Hematopoietic multipotent progenitor cell treated with erythropoietin and hydrocortisone succinate and interleukin-3 and kit ligand, for 6 days (in vitro differentiated cells): ENCODE results near the gene RASA3.

Experiments
- DNase-seq: peaks from one replicate; pipeline ENCODE4 v3.0.0-alpha.2; 2015

Gene RASA3

DNA sequence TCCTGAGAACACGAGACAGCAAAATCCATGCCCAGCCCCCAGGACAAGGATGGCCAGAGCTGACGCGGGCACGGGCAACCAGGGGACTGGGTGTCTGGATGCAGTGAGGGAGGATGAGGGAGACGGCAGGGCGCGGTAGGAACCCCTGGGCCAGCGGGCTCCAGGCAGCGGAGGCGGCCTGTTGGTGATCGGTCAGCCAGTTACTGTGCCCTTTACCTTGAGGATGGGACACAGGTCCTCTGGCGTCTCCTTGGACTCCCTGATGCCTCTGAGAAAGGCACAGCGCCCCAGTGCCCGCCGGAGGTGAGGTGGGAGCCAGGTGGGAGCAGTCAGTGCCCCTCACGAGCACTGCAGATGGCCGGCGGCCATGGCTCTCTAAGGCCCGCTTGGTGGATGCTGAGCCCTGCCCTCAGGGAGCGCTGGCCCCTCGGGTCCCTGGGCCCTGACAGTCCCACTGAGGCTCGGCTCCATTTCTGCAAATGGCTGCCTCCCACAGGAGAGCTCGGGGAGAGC lies 189.8 kb downstream of the RASA3 start:
- DNase-seq = no peak

DNA sequence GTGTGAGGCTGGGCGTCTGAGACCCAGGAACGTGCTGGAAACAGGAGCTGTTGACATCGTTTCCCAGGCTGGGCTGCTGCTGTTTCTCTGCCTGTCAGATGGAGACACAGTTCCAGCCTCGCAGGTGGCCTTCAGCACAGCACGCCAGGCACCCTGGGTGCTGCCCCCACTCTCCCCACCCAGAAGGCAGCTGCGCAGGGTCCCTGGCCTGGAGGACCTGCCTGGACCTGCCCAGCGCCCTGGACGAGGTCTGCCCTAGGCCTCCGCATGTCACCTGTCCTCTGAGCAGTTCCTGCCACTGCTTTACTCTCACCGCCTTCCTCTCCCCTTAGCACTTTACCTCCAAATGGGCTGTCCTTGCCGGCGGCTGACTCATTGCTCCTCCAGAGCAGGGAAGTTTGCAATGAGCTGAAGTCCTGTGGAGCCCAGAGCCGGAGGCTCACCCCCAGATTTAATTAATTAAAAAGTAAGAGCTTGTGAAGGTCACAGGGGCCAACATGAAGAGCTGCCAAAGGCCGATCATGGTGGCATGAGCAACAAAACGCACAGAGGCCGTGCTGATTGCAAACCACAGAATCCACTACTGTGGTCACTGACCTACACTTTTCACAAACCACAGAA lies 190.7 kb downstream of the RASA3 start:
- DNase-seq = no peak

- DNase-seq = no peak
Measured at GRCh38 chr13:113939944-113940297, 192.5 kb downstream of the RASA3 start.

DNA sequence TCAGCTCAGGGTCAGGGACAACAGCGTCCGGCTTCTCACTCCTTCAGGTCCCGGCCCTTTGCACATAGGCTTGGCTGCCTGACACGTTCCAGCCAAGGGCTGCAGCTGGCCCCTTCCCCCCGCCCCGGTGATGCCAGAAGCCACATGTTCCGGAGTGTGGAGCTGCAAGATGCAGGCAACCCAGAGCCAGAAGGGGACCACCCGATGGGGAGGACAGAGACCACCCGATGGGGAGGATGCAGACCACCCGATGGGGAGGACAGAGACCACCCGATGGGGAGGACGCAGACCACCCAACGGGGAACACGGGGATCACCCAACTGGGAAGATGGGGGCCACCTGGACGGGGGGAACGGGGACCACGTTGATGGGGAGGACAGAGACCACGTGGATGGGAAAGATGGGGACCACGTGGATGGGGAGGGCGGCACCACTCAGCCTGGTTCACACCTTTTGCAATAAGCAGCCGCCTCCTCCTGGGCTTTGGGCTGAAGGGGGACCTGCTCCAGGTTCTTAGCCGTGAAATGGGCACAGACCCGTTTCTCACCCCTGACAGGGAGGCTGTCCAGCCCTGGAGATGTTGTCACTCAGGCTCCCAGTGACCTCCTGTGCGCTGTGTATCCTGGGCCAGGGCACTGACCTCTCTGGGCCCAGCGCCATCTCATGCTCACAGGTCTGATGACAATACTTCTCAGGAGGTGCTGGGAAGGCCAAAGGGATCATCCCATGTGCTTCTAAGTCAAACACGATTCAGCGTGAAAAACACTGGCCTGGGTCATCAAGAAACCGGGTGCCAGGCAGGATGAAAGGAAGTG lies 193.1 kb downstream of the RASA3 start:
- DNase-seq = no peak

GRCh38 chr13:113938716-113939115 lies 193.7 kb downstream of the RASA3 start:
- DNase-seq = no peak

- no peak for DNase-seq
Measured at GRCh38 chr13:113938246-113938645, 194.2 kb downstream of the RASA3 start.

GRCh38 chr13:113937527-113938180 lies 194.8 kb downstream of the RASA3 start:
- no peak for DNase-seq

GRCh38 chr13:113937073-113937472 lies 195.3 kb downstream of the RASA3 start:
- no peak for DNase-seq

GRCh38 chr13:113936166-113936965 lies 196.1 kb downstream of the RASA3 start:
- no peak for DNase-seq

GRCh38 chr13:113935001-113935844 lies 197.2 kb downstream of the RASA3 start:
- DNase-seq = no peak

DNA sequence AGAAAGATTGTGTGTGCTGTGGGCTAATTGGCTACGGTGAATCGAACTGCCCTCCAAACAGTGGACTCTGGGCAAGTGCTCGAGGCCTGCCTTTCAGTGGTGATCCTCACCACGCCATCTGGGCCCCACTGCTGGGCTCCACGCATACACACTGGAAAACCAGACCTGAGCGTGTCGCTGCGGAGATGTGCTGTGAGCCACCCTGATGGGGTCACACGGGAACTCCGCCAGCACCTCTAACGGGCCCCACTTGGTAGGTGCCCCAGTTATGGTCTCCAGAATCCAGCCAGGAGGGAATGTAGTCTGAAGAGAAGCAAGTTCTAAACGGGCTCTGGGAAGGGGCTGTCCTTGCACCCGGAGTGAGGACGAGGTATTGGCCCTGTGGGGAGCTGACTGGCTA lies 197.8 kb downstream of the RASA3 start:
- DNase-seq = no peak

GRCh38 chr13:113933901-113934300 lies 198.5 kb downstream of the RASA3 start:
- DNase-seq = no peak

DNA sequence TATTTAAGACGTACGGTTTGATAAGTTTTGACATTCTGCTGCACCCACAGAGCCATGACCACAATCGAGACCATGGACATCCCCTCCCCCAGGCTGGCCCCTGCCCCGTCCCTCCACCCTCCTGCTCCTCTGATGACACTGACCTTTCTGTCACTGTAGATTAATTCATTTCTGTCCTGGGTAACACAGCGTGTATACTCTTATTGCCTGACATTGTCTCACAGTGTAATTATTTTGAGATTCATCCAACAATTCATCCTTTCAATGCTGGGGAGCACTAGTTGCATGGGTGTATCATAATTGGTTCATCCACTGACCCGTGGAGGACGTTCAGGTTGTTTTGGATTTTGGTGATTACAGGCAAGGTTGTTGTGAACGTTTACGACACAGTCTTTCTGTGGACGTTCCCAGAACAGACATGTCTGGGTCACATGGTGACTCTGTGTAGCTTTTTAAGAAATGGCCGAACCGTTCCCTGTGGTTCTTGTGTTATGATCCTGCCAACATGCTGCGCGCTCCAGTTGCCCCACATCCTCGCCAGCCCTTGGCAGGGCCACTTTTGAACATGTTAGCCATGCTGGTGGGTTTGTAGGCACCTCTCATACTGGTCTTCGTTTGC lies 200.5 kb downstream of the RASA3 start:
- no peak for DNase-seq

DNA sequence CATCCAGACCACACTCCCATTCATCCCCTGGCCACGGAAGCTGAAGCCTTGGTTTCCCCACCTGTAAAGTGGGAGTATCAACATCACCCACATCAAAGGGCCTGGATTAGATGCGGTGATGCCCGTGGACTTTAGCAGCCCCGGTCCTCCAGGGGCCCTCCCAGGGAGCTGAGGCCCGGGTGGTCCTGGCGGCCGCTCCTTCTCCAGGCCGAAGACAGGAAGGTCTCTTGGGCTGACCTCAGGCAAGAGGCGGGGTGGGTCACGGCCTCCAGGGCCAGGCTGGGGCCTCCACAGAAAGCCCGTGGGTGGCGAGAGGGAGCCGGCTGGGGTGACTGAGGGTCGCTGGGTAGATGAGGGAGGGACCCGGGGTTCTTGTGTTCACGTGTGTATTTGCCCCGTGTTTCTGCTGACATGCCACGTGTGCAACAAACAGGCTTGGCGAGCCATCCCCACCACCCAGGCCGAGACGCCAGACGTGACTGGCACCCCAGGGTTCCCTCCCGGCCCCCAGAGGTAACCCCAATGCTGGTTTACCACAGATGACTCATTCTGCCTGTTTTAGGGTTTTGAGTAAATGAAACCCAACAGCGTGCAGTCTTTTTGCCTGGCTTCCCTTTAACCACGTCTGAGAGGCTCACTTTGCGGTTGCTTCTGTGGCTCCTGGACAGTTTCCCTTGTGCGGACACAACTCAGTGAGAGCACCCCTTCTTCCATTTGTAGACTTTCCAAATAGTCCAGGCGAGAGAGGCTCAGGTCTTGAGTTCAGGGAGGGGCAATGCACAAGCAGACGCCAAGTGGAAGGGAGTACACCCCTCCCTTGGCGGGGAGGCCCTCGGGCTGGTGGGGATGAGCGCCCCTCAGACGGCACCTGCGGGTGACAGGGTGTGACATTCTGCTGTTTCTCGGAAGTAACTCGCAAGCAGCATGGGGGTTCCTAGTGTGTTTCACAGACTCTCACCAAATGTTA lies 201.5 kb downstream of the RASA3 start:
- no peak for DNase-seq

DNA sequence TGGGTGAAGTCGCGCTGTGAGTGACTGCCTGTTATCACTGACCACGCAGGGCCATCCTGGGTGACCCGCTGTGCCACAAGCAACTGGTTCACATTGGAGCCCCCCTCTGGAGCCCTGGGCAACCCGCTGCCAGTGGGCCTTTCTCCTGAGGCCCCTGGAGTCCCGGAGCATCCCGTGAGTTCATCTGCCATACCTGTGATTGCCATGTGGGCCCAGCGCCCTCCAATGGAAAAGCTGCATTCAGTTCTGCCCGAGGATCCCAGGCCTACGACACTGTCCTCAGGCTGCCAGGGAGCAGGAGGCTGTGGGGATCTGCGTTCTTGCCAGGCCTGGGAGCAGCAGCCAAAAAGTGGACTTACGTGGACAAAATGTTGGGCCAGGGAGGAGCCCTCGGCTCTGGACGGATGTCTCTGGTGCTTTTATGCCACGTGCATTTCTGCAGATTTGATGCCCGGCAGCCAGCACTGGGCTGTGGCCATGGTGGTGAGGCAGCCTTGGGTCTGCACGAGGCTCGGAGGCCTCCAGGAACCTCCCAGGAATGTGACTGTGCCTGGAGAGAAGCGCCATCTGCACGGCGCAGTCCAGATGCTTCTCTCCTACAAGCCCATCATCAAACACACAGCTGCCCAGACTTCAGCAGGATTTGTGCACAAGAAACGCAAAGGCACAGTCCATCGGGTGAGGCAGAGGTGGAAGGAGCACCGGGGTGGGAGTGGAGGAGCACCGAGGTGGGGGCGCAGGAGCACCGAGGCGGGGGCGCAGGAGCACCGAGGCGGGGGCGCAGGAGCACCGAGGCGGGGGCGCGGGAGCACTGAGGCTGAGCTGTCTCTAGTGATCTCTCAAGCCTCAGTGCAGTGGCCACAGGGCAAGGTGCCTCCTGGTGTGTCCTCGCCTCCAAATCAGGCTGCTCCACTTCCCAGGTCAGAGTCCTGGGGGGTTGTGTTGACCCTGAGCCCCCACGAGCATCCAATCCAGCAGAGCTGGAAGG lies 202.5 kb downstream of the RASA3 start:
- no peak for DNase-seq

DNA sequence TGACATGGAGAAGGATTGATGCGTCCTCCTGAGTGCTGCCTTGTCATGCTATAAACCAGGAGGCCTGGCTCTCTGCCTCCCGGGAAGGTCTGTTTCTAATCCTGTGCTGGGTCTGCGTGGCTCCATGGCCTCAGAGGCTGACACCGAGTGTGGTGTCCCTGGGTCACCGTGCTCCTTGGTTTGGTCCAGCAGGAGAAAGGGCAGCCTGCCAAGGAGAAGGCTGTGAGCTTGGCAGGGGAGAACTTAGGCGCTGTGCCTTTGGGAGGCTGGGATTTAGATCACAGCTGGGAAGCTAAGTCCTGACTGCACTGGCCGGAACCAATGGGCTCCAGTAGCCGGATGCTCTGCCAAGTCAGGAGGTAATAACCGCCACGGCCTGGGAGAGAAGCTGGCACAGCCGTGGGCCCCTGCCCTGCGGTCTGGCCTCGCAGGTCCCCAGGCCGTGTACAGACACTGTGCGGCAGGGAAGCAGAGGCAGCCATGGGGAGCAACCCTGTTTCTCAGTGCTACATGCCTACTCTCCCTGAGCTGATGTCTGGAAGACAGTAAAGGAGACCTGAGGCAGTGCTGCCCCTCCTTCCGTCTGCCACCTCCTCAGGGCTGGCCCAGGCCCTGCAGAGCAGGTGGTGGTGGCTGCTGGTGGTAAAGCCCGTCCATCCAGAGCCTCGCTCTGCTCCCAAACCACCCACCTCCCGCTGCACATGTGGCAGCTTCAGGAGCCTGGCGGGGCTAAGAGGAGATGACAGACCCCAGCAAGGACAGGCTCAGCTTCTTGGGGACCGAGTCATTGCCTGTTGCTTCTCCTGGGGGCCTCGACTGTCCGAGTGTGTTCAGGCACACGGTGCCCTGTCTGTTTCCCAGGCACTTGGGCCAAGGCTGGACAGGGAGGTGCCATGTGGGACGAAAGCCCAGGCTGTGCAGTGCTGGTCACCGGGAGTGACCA lies 203.5 kb downstream of the RASA3 start:
- DNase-seq = no peak
